ENCODE measurements around the gene KRT4. TPM values are rescaled to one million over a fixed set of nuclear protein-coding genes. Genes with fewer than 3 reads are reported as not detected.
"Not testable (repeated sequence)": the region's sequence is repeated elsewhere in the genome, so short reads cannot be mapped to it uniquely, and the experiment has no call there.

KRT4 gene
- total RNA-seq, 1 experiment from 2014 or later: not detected

DNA sequence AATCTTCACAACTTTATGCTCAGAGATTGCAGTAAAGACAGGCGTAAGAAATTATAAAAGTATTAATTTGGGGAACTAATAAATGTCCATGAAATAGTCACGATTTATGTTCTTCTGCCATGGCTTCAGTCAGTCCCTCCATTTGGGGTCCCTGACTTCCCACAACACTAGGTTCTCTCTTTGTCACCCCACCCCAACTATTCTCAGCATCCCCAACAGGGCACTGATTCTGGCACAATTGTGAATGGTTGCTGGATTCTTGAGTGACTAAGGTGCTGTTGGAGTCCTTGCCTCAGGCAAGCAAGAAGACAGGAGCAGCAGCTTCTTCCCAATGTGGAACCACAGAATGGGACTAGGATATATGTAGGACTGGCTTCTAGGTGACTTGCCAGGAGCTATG is 52.1 kb downstream of the KRT4 start:
- DNase-seq: no peak
- Histone ChIP-seq H3K23me2 (ENCODE audit: insufficient read length, low read depth, low read length, poor library complexity, severe bottlenecking) (no peaks in the 10 kb centered on the region), H2BK20ac (ENCODE audit: low read depth, low read length, poor library complexity, severe bottlenecking) (no peak overlapping the region), H4K91ac (ENCODE audit: insufficient read length, low read depth, low read length) (no peak overlapping the region), H3K79me2 (ENCODE audit: insufficient read depth, low read length) (no peaks in the 10 kb centered on the region), H2BK12ac (ENCODE audit: insufficient read length, low read depth, low read length) (no peak overlapping the region), H3K18ac (ENCODE audit: insufficient read length, low read depth, low read length) (no peak overlapping the region), H3K4me1 (ENCODE audit: insufficient read depth, low read length) (no peaks in the 10 kb centered on the region), H4K5ac (ENCODE audit: insufficient read length, low read depth, low read length) (no peak overlapping the region), H3K4me2 (ENCODE audit: insufficient read depth, insufficient read length, low read length) (no peak overlapping the region), H3K56ac (ENCODE audit: insufficient read length, low read depth, low read length) (no peak overlapping the region), H3K23ac (ENCODE audit: insufficient read length, low read depth, low read length) (no peak overlapping the region), H2BK5ac (ENCODE audit: insufficient read length, low read length) (no peak overlapping the region), H3K14ac (ENCODE audit: insufficient read depth, low read length) (no peak overlapping the region), H2BK15ac (ENCODE audit: low read depth, low read length) (no peak overlapping the region), H2AFZ (ENCODE audit: low read length) (no peak overlapping the region), H4K20me1 (ENCODE audit: control insufficient read depth, insufficient read depth, insufficient read length) (no peaks in the 10 kb centered on the region), H2BK120ac (ENCODE audit: low read depth, low read length, poor library complexity, severe bottlenecking) (no peak overlapping the region), H3T11ph (ENCODE audit: low read length) (no peak overlapping the region), H3K9ac (ENCODE audit: extremely low read depth, insufficient read length, low read length) (no peak overlapping the region), H4K8ac (replicated peaks; ENCODE audit: insufficient read length, low read depth, low read length) (no peak overlapping the region), H3K9me3 (ENCODE audit: control insufficient read depth, low read depth, low read length) (no peaks in the 10 kb centered on the region), H3K79me1 (ENCODE audit: insufficient read depth, low read depth, low read length, poor library complexity, severe bottlenecking) (no peaks in the 10 kb centered on the region), H3K4ac (ENCODE audit: low read depth, low read length) (no peak overlapping the region), H3K27me3 (ENCODE audit: insufficient read depth, low read length) (no peaks in the 10 kb centered on the region), H2AK5ac (ENCODE audit: insufficient read length, low read length) (no peak overlapping the region), H3K27ac (ENCODE audit: insufficient read length, low read depth, low read length) (no peak overlapping the region)
- no peak for TF ChIP-seq CTCF (conservative IDR thresholded peaks at IDR 0.05)
- H3K27me3 Mint-ChIP-seq (ENCODE audit: low read depth): peaks cover 15% of the 10 kb centered on the region
- H3K27ac Mint-ChIP-seq: no peak overlapping the region
- H3K36me3 Mint-ChIP-seq (ENCODE audit: insufficient read depth in 1 of 3, low read depth in 3 of 3): peaks cover 0 to 3% (median 0%) of the 10 kb centered on the region in 3 experiments; a peak in 1 of 7 replicates
- peaks cover 17 to 32% of the 10 kb centered on the region in 2 experiments for H3K9me3 Mint-ChIP-seq
- no peaks in the 10 kb centered on the region for H3K4me1 Mint-ChIP-seq
- WGBS (ENCODE audit: extremely low coverage, insufficient read length, low lambda C conversion rate): no CpG with 5 or more reads among the region's 2 CpGs
- H3K4me3 Mint-ChIP-seq: no peak overlapping the region

DNA sequence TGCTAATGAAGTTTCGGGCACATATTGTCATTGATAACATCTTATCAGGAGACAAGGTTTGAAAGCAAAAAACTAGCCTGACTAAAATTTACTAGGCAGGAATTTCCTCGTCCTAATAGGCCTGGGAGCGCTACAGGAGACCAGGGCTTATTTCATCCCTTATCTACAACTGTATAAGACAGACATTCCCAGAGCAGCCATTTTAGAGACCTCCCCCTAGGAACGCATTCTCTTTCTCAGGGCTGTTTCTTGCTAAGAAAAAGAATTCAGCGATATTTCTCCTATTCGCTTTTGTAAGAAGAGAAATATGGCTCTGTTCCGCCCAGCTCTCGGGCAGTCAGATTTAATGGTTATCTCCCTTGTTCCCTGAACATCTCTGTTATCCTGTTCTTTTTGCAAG is 52.7 kb downstream of the KRT4 start:
- not testable (repeated sequence) for H3K4me1 Mint-ChIP-seq; H3K79me2 ChIP-seq (ENCODE audit: insufficient read depth, low read length); H3K56ac ChIP-seq (ENCODE audit: insufficient read length, low read depth, low read length); H4K8ac ChIP-seq (replicated peaks; ENCODE audit: insufficient read length, low read depth, low read length); H2BK20ac ChIP-seq (ENCODE audit: low read depth, low read length, poor library complexity, severe bottlenecking); H3T11ph ChIP-seq (ENCODE audit: low read length); H2AFZ ChIP-seq (ENCODE audit: low read length); H3K36me3 Mint-ChIP-seq (ENCODE audit: insufficient read depth in 1 of 3, low read depth in 3 of 3); H2AK5ac ChIP-seq (ENCODE audit: insufficient read length, low read length); H3K4me2 ChIP-seq (ENCODE audit: insufficient read depth, insufficient read length, low read length); H3K79me1 ChIP-seq (ENCODE audit: insufficient read depth, low read depth, low read length, poor library complexity, severe bottlenecking); H3K23ac ChIP-seq (ENCODE audit: insufficient read length, low read depth, low read length); DNase-seq; H3K14ac ChIP-seq (ENCODE audit: insufficient read depth, low read length); H2BK120ac ChIP-seq (ENCODE audit: low read depth, low read length, poor library complexity, severe bottlenecking); H2BK5ac ChIP-seq (ENCODE audit: insufficient read length, low read length); H3K18ac ChIP-seq (ENCODE audit: insufficient read length, low read depth, low read length); H4K5ac ChIP-seq (ENCODE audit: insufficient read length, low read depth, low read length); H3K27ac Mint-ChIP-seq; H3K27me3 ChIP-seq (ENCODE audit: insufficient read depth, low read length); H4K91ac ChIP-seq (ENCODE audit: insufficient read length, low read depth, low read length); H3K9me3 ChIP-seq (ENCODE audit: control insufficient read depth, low read depth, low read length); H2BK15ac ChIP-seq (ENCODE audit: low read depth, low read length); H2BK12ac ChIP-seq (ENCODE audit: insufficient read length, low read depth, low read length); H4K20me1 ChIP-seq (ENCODE audit: control insufficient read depth, insufficient read depth, insufficient read length); H3K27ac ChIP-seq (ENCODE audit: insufficient read length, low read depth, low read length); H3K23me2 ChIP-seq (ENCODE audit: insufficient read length, low read depth, low read length, poor library complexity, severe bottlenecking); H3K9ac ChIP-seq (ENCODE audit: extremely low read depth, insufficient read length, low read length); H3K4ac ChIP-seq (ENCODE audit: low read depth, low read length); H3K4me3 Mint-ChIP-seq; H3K4me1 ChIP-seq (ENCODE audit: insufficient read depth, low read length)
- no CpG with 5 or more reads among the region's 8 CpGs for WGBS (ENCODE audit: extremely low coverage, insufficient read length, low lambda C conversion rate)
- Mint-ChIP-seq H3K27me3 (ENCODE audit: low read depth) (peaks cover 14% of the 10 kb centered on the region), H3K9me3 (peaks cover 17 to 32% of the 10 kb centered on the region in 2 experiments)

All from H9 (cell line).